H9 (cell line): ENCODE data around the gene DOCK2. TPM values are rescaled to one million over a fixed set of nuclear protein-coding genes. Genes with fewer than 3 reads are reported as not detected.

ENCODE experiments used
- DNase-seq: peaks from one replicate; pipeline ENCODE4 v3.0.0-alpha.2; 2017
- H2AFZ ChIP-seq: one replicate; pipeline ENCODE4 v1.6.1; 2013; ENCODE audit warnings: mild to moderate bottlenecking, low read length, control low read depth, moderate library complexity
- H2AK5ac ChIP-seq: 2 replicates; pipeline ENCODE4 v1.6.1; 2013; ENCODE audit warnings: low read length, control low read depth, mixed read lengths; ENCODE audit not compliant: insufficient read length
- H2BK120ac ChIP-seq: one replicate; pipeline ENCODE4 v1.6.1; 2013; ENCODE audit warnings: low read depth, mild to moderate bottlenecking, low read length, control low read depth, inconsistent platforms; ENCODE audit not compliant: poor library complexity, severe bottlenecking
- H2BK12ac ChIP-seq: 2 replicates; pipeline ENCODE4 v1.6.1; 2013; ENCODE audit warnings: low read length, control low read depth, mixed read lengths, low read depth; ENCODE audit not compliant: insufficient read length
- H2BK15ac ChIP-seq: 2 replicates; pipeline ENCODE4 v1.6.1; 2013; ENCODE audit warnings: low read depth, low read length, control low read depth
- H2BK20ac ChIP-seq: one replicate; pipeline ENCODE4 v1.6.1; 2013; ENCODE audit warnings: low read depth, mild to moderate bottlenecking, low read length, control low read depth, inconsistent platforms; ENCODE audit not compliant: poor library complexity, severe bottlenecking
- H2BK5ac ChIP-seq: 2 replicates; pipeline ENCODE4 v1.6.1; 2013; ENCODE audit warnings: low read length, control low read depth, mixed read lengths; ENCODE audit not compliant: insufficient read length
- H3K14ac ChIP-seq: 2 replicates; pipeline ENCODE4 v1.6.1; 2013; ENCODE audit warnings: low read length, control low read depth; ENCODE audit not compliant: insufficient read depth
- H3K18ac ChIP-seq: 2 replicates; pipeline ENCODE4 v1.6.1; 2013; ENCODE audit warnings: low read depth, mild to moderate bottlenecking, mixed read lengths, low read length, control low read depth; ENCODE audit not compliant: insufficient read length
- H3K23ac ChIP-seq: 2 replicates; pipeline ENCODE4 v1.6.1; 2013; ENCODE audit warnings: low read length, control low read depth, mixed read lengths, low read depth; ENCODE audit not compliant: insufficient read length
- H3K23me2 ChIP-seq: 2 replicates; pipeline ENCODE4 v1.6.1; 2013; ENCODE audit warnings: low read depth, mild to moderate bottlenecking, mixed read lengths, low read length, control low read depth; ENCODE audit not compliant: insufficient read length, poor library complexity, severe bottlenecking
- H3K27ac ChIP-seq: 2 replicates; pipeline ENCODE4 v1.5.1; 2013; ENCODE audit warnings: low read length, control low read depth, mixed read lengths, low read depth; ENCODE audit not compliant: insufficient read length
- H3K27me3 ChIP-seq: 2 replicates; pipeline ENCODE4 v1.6.1; 2013; ENCODE audit warnings: low read length, control low read depth, inconsistent platforms; ENCODE audit not compliant: insufficient read depth
- H3K4ac ChIP-seq: 2 replicates; pipeline ENCODE4 v1.6.1; 2013; ENCODE audit warnings: low read depth, mild to moderate bottlenecking, control low read depth, inconsistent platforms, low read length, moderate library complexity
- H3K4me1 ChIP-seq: 2 replicates; pipeline ENCODE4 v1.6.1; 2013; ENCODE audit warnings: low read length, control low read depth, inconsistent platforms; ENCODE audit not compliant: insufficient read depth
- H3K4me2 ChIP-seq: 2 replicates; pipeline ENCODE4 v1.6.1; 2013; ENCODE audit warnings: low read length, control low read depth, mixed read lengths; ENCODE audit not compliant: insufficient read length, insufficient read depth
- H3K56ac ChIP-seq: 2 replicates; pipeline ENCODE4 v1.6.1; 2013; ENCODE audit warnings: low read depth, mild to moderate bottlenecking, mixed read lengths, low read length, control low read depth; ENCODE audit not compliant: insufficient read length
- H3K79me1 ChIP-seq: 2 replicates; pipeline ENCODE4 v1.6.1; 2013; ENCODE audit warnings: low read depth, mild to moderate bottlenecking, moderate library complexity, low read length, control low read depth, inconsistent platforms; ENCODE audit not compliant: insufficient read depth, poor library complexity, severe bottlenecking
- H3K79me2 ChIP-seq: 2 replicates; pipeline ENCODE4 v1.6.1; 2013; ENCODE audit warnings: low read length, control low read depth, inconsistent platforms; ENCODE audit not compliant: insufficient read depth
- H3K9ac ChIP-seq: 2 replicates; pipeline ENCODE4 v1.6.1; 2013; ENCODE audit warnings: low read length, control low read depth, mixed read lengths; ENCODE audit not compliant: insufficient read length; ENCODE audit errors: extremely low read depth
- H3K9me3 ChIP-seq: one replicate; pipeline ENCODE4 v1.6.1; 2013; ENCODE audit warnings: low read depth, low read length, inconsistent platforms; ENCODE audit not compliant: control insufficient read depth
- H3T11ph ChIP-seq: one replicate; pipeline ENCODE4 v1.6.1; 2013; ENCODE audit warnings: mild to moderate bottlenecking, low read length, control low read depth, inconsistent platforms
- H4K20me1 ChIP-seq: one replicate; pipeline ENCODE4 v1.6.1; 2013; ENCODE audit not compliant: control insufficient read depth, insufficient read length, insufficient read depth
- H4K5ac ChIP-seq: 2 replicates; pipeline ENCODE4 v1.6.1; 2013; ENCODE audit warnings: low read depth, mild to moderate bottlenecking, mixed read lengths, low read length, control low read depth; ENCODE audit not compliant: insufficient read length
- H4K8ac ChIP-seq: replicated peaks from 2 replicates; pipeline ENCODE4 v1.6.1; 2013; ENCODE audit warnings: low read length, control low read depth, mixed read lengths, low read depth; ENCODE audit not compliant: insufficient read length
- H4K91ac ChIP-seq: 2 replicates; pipeline ENCODE4 v1.6.1; 2013; ENCODE audit warnings: low read depth, mild to moderate bottlenecking, moderate library complexity, mixed read lengths, low read length, control low read depth; ENCODE audit not compliant: insufficient read length
- H3K27ac Mint-ChIP-seq, 3 experiments: 2 replicates in 2 of 3; 3 replicates in 1 of 3; pipeline ENCODE4 v1.8.0; 2020 to 2021; ENCODE audit warnings: mixed read lengths in 3 of 3, mild to moderate bottlenecking in 1 of 3, moderate library complexity in 1 of 3
- H3K27me3 Mint-ChIP-seq: 2 replicates; pipeline ENCODE4 v1.8.0; 2021; ENCODE audit warnings: low read depth, mild to moderate bottlenecking, moderate library complexity, mixed read lengths
- H3K36me3 Mint-ChIP-seq, 3 experiments: 2 replicates in 2 of 3; 3 replicates in 1 of 3; pipeline ENCODE4 v1.8.0; 2020 to 2021; ENCODE audit warnings: low read depth in 3 of 3, mixed read lengths in 3 of 3; ENCODE audit not compliant: insufficient read depth in 1 of 3
- H3K4me1 Mint-ChIP-seq, 2 experiments: 2 replicates each; pipeline ENCODE4 v1.8.0; 2020; ENCODE audit warnings: mixed read lengths in 2 of 2
- H3K4me3 Mint-ChIP-seq, 2 experiments: 2 replicates in 1 of 2; 3 replicates in 1 of 2; pipeline ENCODE4 v1.8.0; 2020 to 2021; ENCODE audit warnings: mild to moderate bottlenecking in 2 of 2, mixed read lengths in 2 of 2, moderate library complexity in 1 of 2
- H3K9me3 Mint-ChIP-seq, 2 experiments: 2 replicates in 1 of 2; 3 replicates in 1 of 2; pipeline ENCODE4 v1.8.0; 2020; ENCODE audit warnings: mild to moderate bottlenecking in 2 of 2, mixed read lengths in 2 of 2, moderate library complexity in 1 of 2
- CTCF ChIP-seq: fragments of 200-600 bp; sonication (generic); conservative IDR thresholded peaks from 3 replicates; pipeline ENCODE4 v1.8.0; 2021; ENCODE audit warnings: antibody characterized with exemption, mild to moderate bottlenecking
- WGBS: extraction: QIAGEN DNeasy Blood & Tissue Kit; methylation state at CpG from one replicate; pipeline ENCODE4 v1.1.7; 2013; ENCODE audit warnings: missing lambda C conversion rate, low lambda C conversion rate, mixed read lengths; ENCODE audit not compliant: insufficient read length; ENCODE audit errors: extremely low coverage; 5-methylcytosine and 5-hydroxymethylcytosine counted together
- total RNA-seq: library from RNA; stranded (reverse); gene quantifications from 2 replicates; pipeline ENCODE4 v1.2.1, GENCODE V29; 2021

Gene DOCK2
- total RNA-seq, 1 experiment from 2014 or later, result 7.8 TPM

- H3K56ac ChIP-seq, result no peak overlapping the region
- no peak overlapping the region for H2AFZ ChIP-seq
- H3K79me2 ChIP-seq, result no peaks in the 10 kb centered on the region
- Mint-ChIP-seq H3K4me3 (no peak overlapping the region), H3K9me3 (no peaks in the 10 kb centered on the region), H3K36me3 (no peaks in the 10 kb centered on the region), H3K4me1 (peaks cover 17 to 21% of the 10 kb centered on the region in 2 experiments), H3K27ac (no peak overlapping the region), H3K27me3 (no peaks in the 10 kb centered on the region)
- no CpG with 5 or more reads among the region's 1 CpG for WGBS
- no peak overlapping the region for H2AK5ac ChIP-seq
- no peak overlapping the region for H2BK120ac ChIP-seq
- no peak overlapping the region for H4K5ac ChIP-seq
- no peak overlapping the region for H4K8ac ChIP-seq
- H4K20me1 ChIP-seq, result no peaks in the 10 kb centered on the region
- TF ChIP-seq CTCF, result no peak
- no peaks in the 10 kb centered on the region for H3K27me3 ChIP-seq
- H3K79me1 ChIP-seq, result no peaks in the 10 kb centered on the region
- no peak overlapping the region for H2BK5ac ChIP-seq
- no peak overlapping the region for H3K14ac ChIP-seq
- no peak overlapping the region for H2BK12ac ChIP-seq
- peaks cover 8% of the 10 kb centered on the region; the same call in 1 of the 2 replicates for H3K4me1 ChIP-seq
- H3K18ac ChIP-seq, result no peak overlapping the region
- H3T11ph ChIP-seq, result no peak overlapping the region
- DNase-seq, result no peak
- H3K4ac ChIP-seq, result no peak overlapping the region
- H3K23ac ChIP-seq, result no peak overlapping the region
- no peak overlapping the region for H2BK15ac ChIP-seq
- H2BK20ac ChIP-seq, result no peak overlapping the region
- H4K91ac ChIP-seq, result no peak overlapping the region
- no peaks in the 10 kb centered on the region for H3K23me2 ChIP-seq
- no peaks in the 10 kb centered on the region for H3K9me3 ChIP-seq
- H3K4me2 ChIP-seq, result no peak overlapping the region
- H3K9ac ChIP-seq, result no peak overlapping the region
- no peak overlapping the region for H3K27ac ChIP-seq
Measured at GRCh38 chr5:169768416-169768815, 131.3 kb downstream of the DOCK2 start.
